Activated CD8-positive, alpha-beta memory T cell treated with anti-CD3 and anti-CD28 coated beads for 24 hours (primary cell): ENCODE results near the gene SLC6A16.

Experiments used
- DNase-seq: peaks from one replicate; pipeline ENCODE4 v3.0.0-alpha.2; 2020

SLC6A16 gene

DNA sequence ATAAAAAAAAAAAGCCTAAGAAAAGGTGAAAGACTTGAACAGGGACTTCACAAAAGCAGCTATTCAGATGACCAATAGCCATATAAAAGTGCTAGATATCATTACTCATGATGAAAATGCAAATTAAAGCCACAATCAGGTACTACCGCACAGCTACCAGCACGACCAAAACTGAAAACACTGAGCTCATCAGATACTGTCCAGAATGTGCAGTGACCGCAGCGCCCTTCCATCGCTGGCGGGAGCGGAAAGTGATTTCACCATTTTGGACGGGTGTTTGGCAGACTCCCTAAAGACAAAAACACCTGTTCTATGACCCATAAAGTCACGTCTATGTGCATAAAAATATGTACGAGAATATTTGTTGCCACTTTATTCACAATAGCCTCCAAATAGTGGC is 60.7 kb downstream of the SLC6A16 start:
- DNase-seq, result no peak

GRCh38 chr19:49261602-49262001 is 63.4 kb downstream of the SLC6A16 start:
- DNase-seq, result no peak

- no peak for DNase-seq
Measured at GRCh38 chr19:49256691-49257090, 68.3 kb downstream of the SLC6A16 start.

GRCh38 chr19:49255674-49256073 is 69.3 kb downstream of the SLC6A16 start:
- no peak for DNase-seq

DNA sequence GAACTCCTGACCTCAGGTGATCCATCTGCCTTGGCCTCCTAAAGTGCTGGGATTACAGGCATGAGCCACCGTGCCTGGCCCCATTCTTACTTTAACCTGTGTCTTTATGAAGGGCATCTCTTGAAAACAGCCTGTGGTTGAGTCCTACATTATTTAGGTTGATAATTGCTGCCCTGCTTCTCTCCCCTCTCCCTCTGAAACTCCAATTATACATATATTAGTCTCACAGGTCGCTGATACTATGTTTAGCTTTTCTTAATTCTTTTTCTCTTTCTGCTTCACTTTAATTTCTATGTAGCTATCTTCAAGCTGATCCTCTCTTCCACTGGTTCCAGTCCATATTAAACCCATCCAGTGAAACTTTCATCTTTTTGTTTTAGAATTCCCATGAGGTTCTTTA is 75.1 kb downstream of the SLC6A16 start:
- DNase-seq, result no peak

DNA sequence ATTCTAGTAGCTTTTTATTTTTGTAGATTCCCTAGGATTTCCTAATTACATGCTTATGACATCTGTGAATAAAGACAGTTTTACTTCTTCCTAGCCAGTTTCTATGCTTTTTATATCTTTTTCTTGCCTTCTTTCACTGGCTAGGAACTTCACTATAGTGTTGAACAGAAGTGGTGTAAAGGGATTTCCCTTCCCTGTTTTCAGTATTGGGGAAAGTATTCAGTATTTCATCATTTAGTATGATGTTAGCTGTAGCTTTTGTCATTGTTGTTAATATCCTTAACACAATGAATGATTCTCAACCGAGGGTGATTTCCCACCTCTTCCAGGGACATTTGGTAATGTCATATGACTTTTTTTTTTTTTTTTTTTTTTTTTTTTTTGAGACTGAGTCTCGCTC is 77.3 kb downstream of the SLC6A16 start:
- DNase-seq, result no peak

GRCh38 chr19:49244256-49244655 is 80.7 kb downstream of the SLC6A16 start:
- DNase-seq, result no peak

DNA sequence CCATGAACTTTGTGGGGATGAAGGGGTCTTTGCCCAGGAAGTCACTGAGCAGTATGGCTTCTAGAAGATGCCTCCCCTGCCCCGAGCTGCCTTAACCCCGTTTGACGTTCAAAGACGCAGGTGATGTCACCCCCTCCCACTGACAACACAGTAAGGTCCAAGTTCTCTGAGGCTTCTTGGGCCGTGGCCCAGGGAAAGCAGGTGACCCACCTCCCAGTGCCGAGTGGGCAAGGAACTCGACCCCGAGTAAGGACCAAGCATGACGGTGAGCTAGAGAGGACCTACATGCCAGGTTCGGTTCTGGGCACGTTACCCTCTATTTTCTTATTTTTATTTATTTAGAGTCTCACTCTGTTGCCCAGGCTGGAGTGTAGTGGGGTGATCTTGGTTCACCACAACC is 81.3 kb downstream of the SLC6A16 start:
- DNase-seq, result no peak

DNA sequence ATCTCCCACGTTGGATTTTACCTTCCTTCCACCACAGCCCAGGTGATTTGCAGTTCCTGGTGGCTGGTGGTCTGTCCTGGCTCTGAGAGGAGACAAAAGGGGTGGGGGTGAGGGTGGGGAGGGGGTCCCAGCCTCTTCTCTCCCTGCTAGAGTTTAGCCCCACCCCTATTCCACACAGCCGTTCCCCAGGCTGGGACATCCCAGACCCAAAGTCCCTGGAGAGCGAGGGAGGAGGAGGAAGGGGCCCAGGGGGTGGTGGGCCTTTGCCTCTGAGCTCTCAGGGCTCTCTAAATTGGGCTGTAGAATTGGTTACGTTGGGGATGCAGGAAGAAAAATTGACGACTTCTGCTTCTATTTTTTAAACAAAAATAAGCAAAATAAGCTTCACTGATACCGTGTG is 81.9 kb downstream of the SLC6A16 start:
- no peak for DNase-seq

- DNase-seq, result no peak
Measured at GRCh38 chr19:49241769-49242168, 83.2 kb downstream of the SLC6A16 start.
